Upper lobe of left lung (tissue), 6 donors: ENCODE results near the gene PIK3R3. TPM values are rescaled to one million over a fixed set of nuclear protein-coding genes. Genes with fewer than 3 reads are reported as not detected.

Experiments used
- ATAC-seq, 2 donors: fragments of 200-7000 bp; cut with Tn5 transposase; one replicate each; pipeline ENCODE4 v1.9.1; 2022; ENCODE audit warnings: mild to moderate bottlenecking in 2 of 2, moderate library complexity in 2 of 2; ENCODE audit not compliant: low FRiP score in 2 of 2
- DNase-seq, 2 donors: peaks; one replicate each; pipeline ENCODE4 v3.0.0-alpha.2; 2019 to 2020
- H3K27ac ChIP-seq, 4 donors: fragments of 200-600 bp; sonication (generic); one replicate each; pipeline ENCODE4 v1.5.1; 2016 to 2019
- H3K27me3 ChIP-seq, 4 donors: fragments of 200-600 bp; sonication (generic); one replicate each; pipeline ENCODE4 v1.5.1; 2017 to 2019
- H3K36me3 ChIP-seq, 4 donors: fragments of 200-600 bp; sonication (generic); one replicate each; pipeline ENCODE4 v1.5.1; 2016 to 2019
- H3K4me1 ChIP-seq, 4 donors: fragments of 200-600 bp; sonication (generic); one replicate each; pipeline ENCODE4 v1.5.1; 2018 to 2019
- H3K4me3 ChIP-seq, 4 donors: fragments of 200-600 bp; sonication (generic); one replicate each; pipeline ENCODE4 v1.5.1; 2017 to 2019; ENCODE audit warnings: mild to moderate bottlenecking in 2 of 4, moderate library complexity in 1 of 4
- H3K9me3 ChIP-seq, 4 donors: fragments of 200-600 bp; sonication (generic); one replicate each; pipeline ENCODE4 v1.5.1; 2018 to 2019
- EP300 ChIP-seq, 4 donors: sonication (generic); formaldehyde crosslinking; IDR thresholded peaks; one replicate each; pipeline ENCODE4 v1.5.1; 2017; ENCODE audit warnings: antibody characterized with exemption in 4 of 4, control low read depth in 2 of 4
- POLR2A ChIP-seq, 4 donors: fragments of 450-650 bp; IDR thresholded peaks; one replicate each; pipeline ENCODE4 v1.5.1; 2016 to 2017; ENCODE audit warnings: antibody characterized with exemption in 4 of 4, mild to moderate bottlenecking in 2 of 4
- POLR2AphosphoS5 ChIP-seq, 2 donors: sonication (generic); formaldehyde crosslinking; IDR thresholded peaks; one replicate each; pipeline ENCODE4 v1.5.1; 2017; ENCODE audit warnings: antibody characterized with exemption in 2 of 2
- WGBS, 2 donors: methylation state at CpG; one replicate each; pipeline ENCODE4 v1.1.5; 2017 to 2018; 5-methylcytosine and 5-hydroxymethylcytosine counted together
- total RNA-seq, 6 donors: library from RNA; depleted of rRNA in 4 of 6; stranded (reverse); fragments of >200 nt in 4 of 6; gene quantifications; one replicate each; pipeline versions ENCODE4 v1.1.0 to v1.2.1, GENCODE V29; 2016 to 2021
- TF ChIP-seq, protein P1 (sequence below), 6 experiments: fragments of 450-650 bp in 4 of 6; fragments of 200-600 bp in 2 of 6; sonication (generic) in 2 of 6; IDR thresholded peaks; one replicate each; pipeline ENCODE4 v1.5.1; 2016 to 2019; ENCODE audit warnings: antibody characterized with exemption in 6 of 6
- donor health status: DM: no; HTN: no; CAD: no; lungs with moderate emphysema.
- donor health status: DM: no; HTN: yes; CAD: no; lungs with severe emphysema.

Gene PIK3R3
- total RNA-seq, 6 donors from 2014 or later, result 11.2 to 43.7 (median 33.0) TPM

DNA sequence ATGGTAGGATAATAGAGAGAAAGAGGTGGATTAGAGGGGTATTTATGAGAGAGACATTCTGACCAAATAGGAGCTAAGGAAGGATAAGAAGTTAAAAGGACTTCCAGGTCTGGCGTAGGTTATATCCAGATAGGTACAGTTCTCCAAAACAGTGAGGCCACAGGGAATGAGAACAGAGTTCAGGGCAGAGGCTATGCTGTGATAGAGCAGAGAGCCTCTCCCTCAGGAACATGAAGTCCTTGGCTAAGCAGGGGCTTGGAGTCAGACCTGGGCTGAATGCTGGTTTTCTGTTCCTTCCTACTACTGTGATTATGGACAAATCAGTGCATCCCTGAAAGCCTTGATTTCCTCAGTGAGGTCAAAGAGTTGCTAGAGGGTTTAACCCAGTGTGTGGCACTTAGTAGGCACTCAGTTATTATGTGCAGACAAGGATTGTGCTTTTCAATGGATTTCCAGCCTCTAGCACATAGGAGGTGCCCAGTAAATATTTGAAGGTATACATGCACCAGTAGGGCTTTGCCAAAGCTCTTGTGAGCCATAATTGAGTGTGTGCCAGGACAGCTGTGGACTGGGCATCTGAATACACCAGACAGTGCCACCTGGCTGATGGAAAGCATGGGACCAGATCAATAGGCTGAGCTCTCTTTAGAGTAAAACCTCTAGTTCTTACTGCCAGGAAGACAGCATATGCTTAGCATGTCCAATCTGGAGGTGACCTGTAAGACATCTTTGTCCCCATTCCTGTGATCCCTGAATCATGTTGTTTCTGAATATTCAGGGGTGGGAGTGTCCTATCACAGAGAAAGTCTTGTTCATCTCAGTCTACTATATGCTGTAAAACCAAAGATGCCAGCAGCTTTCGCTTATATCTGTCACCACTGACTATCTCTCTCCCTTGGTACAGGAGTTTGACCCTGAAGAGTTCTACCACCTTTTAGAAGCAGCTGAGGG is 111.1 kb downstream of the PIK3R3 start:
- Histone ChIP-seq H3K27ac (no peak overlapping the region), H3K4me3 (no peak overlapping the region), H3K27me3 (no peaks in the 10 kb centered on the region), H3K36me3 (peaks cover 0 to 27% (median 14%) of the 10 kb centered on the region in 4 donors), H3K9me3 (no peaks in the 10 kb centered on the region), H3K4me1 (peaks cover 0 to 1% (median 0%) of the 10 kb centered on the region in 4 donors)
- DNase-seq (no peak), ATAC-seq (no peak)
- WGBS, 2 donors, result 96 to 100% methylated on average over 2 of the region's 2 CpGs
- TF ChIP-seq, protein P1, sequence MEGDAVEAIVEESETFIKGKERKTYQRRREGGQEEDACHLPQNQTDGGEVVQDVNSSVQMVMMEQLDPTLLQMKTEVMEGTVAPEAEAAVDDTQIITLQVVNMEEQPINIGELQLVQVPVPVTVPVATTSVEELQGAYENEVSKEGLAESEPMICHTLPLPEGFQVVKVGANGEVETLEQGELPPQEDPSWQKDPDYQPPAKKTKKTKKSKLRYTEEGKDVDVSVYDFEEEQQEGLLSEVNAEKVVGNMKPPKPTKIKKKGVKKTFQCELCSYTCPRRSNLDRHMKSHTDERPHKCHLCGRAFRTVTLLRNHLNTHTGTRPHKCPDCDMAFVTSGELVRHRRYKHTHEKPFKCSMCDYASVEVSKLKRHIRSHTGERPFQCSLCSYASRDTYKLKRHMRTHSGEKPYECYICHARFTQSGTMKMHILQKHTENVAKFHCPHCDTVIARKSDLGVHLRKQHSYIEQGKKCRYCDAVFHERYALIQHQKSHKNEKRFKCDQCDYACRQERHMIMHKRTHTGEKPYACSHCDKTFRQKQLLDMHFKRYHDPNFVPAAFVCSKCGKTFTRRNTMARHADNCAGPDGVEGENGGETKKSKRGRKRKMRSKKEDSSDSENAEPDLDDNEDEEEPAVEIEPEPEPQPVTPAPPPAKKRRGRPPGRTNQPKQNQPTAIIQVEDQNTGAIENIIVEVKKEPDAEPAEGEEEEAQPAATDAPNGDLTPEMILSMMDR (IDR thresholded peaks at IDR 0.05), result no peak
- TF ChIP-seq POLR2AphosphoS5 (IDR thresholded peaks at IDR 0.05), result no peak
- TF ChIP-seq POLR2A (IDR thresholded peaks at IDR 0.05), result no peak
- TF ChIP-seq EP300 (IDR thresholded peaks at IDR 0.05), result no peak

DNA sequence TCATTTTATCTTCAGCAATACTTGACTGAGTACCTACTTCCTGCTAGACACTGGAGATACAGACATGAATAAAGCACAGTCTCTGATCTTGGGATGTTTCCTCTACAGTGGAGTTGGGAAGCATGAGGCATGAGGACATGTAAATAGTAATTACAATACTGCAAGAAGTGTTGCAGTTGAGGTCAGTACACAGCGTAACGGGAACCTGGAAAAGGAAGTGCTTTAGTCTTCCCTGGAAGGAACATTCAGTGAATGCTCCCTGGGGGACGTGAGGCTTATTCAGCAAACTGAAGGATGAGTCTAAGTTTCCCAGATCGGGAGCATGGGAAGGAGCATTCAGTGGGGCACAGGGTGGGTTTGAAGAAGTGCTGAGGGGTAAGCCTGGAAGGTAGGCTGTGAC is 112.4 kb downstream of the PIK3R3 start:
- WGBS, 2 donors, result 55 to 60% methylated on average over 3 to 4 of the region's 4 CpGs

DNA sequence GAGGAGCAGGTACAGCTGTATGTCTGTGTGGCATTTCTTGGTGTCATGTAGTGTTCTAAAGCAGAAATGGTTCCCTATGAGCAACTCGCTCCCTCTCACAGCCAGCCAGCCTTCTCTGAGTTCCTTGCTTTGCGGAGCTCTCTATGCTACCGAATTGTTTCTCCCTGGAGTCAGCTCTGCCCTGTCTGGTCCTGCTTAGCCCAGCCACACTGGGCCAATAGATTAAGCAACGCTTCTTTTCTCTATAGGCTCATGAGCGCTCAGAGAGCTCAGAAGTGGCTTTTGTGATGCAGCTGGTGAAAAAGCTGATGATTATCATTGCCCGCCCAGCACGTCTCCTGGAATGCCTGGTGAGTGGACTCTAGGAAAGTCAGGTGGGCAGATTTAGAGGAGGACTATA is 113.1 kb downstream of the PIK3R3 start:
- WGBS, 2 donors, result 92 to 95% methylated on average over 7 of the region's 7 CpGs
- Histone ChIP-seq H3K27me3 (no peaks in the 10 kb centered on the region), H3K4me3 (no peak overlapping the region), H3K4me1 (no peaks in the 10 kb centered on the region), H3K9me3 (no peaks in the 10 kb centered on the region), H3K27ac (no peak overlapping the region), H3K36me3 (peaks cover 0 to 27% (median 14%) of the 10 kb centered on the region in 4 donors)
- ATAC-seq (no peak), DNase-seq (no peak)
- TF ChIP-seq POLR2AphosphoS5 (IDR thresholded peaks at IDR 0.05) (no peak), POLR2A (IDR thresholded peaks at IDR 0.05) (no peak), EP300 (IDR thresholded peaks at IDR 0.05) (no peak)
- TF ChIP-seq, protein P1 (IDR thresholded peaks at IDR 0.05), result no peak

More for the DNA sequence above, 112.4 kb downstream of the PIK3R3 start:
- no peaks in the 10 kb centered on the region for H3K27me3 ChIP-seq
- H3K9me3 ChIP-seq, result no peaks in the 10 kb centered on the region
- H3K4me3 ChIP-seq, result no peak overlapping the region
- no peak for DNase-seq
- ATAC-seq, result peak in 1 of 2 donors; percentile 29
- no peaks in the 10 kb centered on the region for H3K4me1 ChIP-seq
- TF ChIP-seq EP300 (IDR thresholded peaks at IDR 0.05) (no peak), POLR2A (IDR thresholded peaks at IDR 0.05) (no peak), POLR2AphosphoS5 (IDR thresholded peaks at IDR 0.05) (no peak)
- TF ChIP-seq, protein P1 (IDR thresholded peaks at IDR 0.05), result no peak
- no peak overlapping the region for H3K27ac ChIP-seq
- peaks cover 0 to 27% (median 14%) of the 10 kb centered on the region in 4 donors for H3K36me3 ChIP-seq

DNA sequence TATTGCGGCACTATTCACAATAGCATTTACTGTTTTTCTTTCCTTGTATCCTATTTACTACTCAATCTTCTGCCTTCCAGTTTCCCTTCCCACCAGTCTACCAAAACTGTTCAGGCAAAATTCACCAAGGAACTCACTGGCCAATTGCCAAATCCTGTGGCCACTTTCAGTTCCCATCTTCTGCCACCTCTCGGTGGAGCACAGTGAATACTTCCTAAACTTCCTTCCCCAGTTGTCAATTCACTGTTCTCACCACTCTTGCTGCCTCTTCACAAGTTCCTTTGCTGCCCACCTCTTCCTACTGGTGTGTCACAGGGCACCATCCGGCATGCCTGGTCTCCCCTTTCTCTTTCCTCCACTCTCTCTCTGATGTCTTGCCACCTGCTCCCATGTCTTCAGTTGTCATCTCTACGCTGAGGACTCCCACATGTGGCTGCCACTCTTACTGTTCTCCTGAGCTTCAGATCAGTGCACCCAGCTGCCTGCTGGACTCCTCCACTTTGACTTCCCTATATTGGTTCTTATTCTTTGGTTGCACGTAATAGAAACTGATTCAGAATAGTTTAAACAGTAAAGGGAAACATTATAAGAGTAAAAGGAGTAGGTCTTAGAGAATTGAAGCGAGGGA is 114.4 kb downstream of the PIK3R3 start:
- H3K4me1 ChIP-seq, result no peaks in the 10 kb centered on the region
- no peak for DNase-seq
- peaks cover 0 to 14% (median 6%) of the 10 kb centered on the region in 4 donors for H3K36me3 ChIP-seq
- H3K27ac ChIP-seq, result no peak overlapping the region
- H3K4me3 ChIP-seq, result no peak overlapping the region
- 84 to 86% methylated on average over 6 of the region's 6 CpGs for WGBS, 2 donors
- no peaks in the 10 kb centered on the region for H3K27me3 ChIP-seq
- peak in 1 of 2 donors; percentile 56 for ATAC-seq
- TF ChIP-seq POLR2AphosphoS5 (IDR thresholded peaks at IDR 0.05) (no peak), EP300 (IDR thresholded peaks at IDR 0.05) (no peak), POLR2A (IDR thresholded peaks at IDR 0.05) (no peak)
- TF ChIP-seq, protein P1 (IDR thresholded peaks at IDR 0.05), result no peak
- H3K9me3 ChIP-seq, result no peaks in the 10 kb centered on the region
